B cell (primary cell): Measurements from ENCODE around the gene WDR70. TPM values are rescaled to one million over a fixed set of nuclear protein-coding genes. Genes with fewer than 3 reads are reported as not detected.

ENCODE experiments used
- ATAC-seq: fragments of 200-7000 bp; cut with Tn5 transposase; one replicate; pipeline ENCODE4 v1.10.0; 2021; ENCODE audit warnings: low read depth, mild to moderate bottlenecking, moderate number of reproducible peaks, moderate library complexity
- CTCF ChIA-PET: fragments of 350-600 bp; sonication (Branson Sonifier 250); formaldehyde crosslinking; loops from one replicate; lab custom pipeline; 2021; ENCODE audit warnings: antibody characterized with exemption, inconsistent platforms; lab: Charles Lee
- POLR2A ChIA-PET: fragments of 350-600 bp; sonication (Branson Sonifier 250); formaldehyde crosslinking; loops from one replicate; lab custom pipeline; 2021; ENCODE audit warnings: antibody characterized with exemption; lab: Charles Lee
- DNase-seq: peaks from one replicate; pipeline ENCODE4 v3.0.0; 2013
- H2AFZ ChIP-seq: 2 replicates; pipeline ENCODE4 v1.6.1; 2012; ENCODE audit warnings: mild to moderate bottlenecking, low read depth, low read length; ENCODE audit not compliant: insufficient read depth, poor library complexity, severe bottlenecking
- H3K27ac ChIP-seq, 2 donors: 1 replicate in 1 of 2; 2 replicates in 1 of 2; pipeline ENCODE4 v1.5.1; 2012 to 2013; ENCODE audit warnings: low read length in 2 of 2, mild to moderate bottlenecking in 2 of 2, moderate library complexity in 1 of 2
- H3K27me3 ChIP-seq, 4 experiments: fragments of 200-600 bp in 1 of 4; sonication (generic) in 1 of 4; replicated peaks in 1 of 4; 1 replicate in 2 of 4; 2 replicates in 2 of 4; pipeline versions ENCODE4 v1.6.1 to v1.7.0; 2013 to 2016; ENCODE audit warnings: low read length in 3 of 4, mild to moderate bottlenecking in 2 of 4, mixed read lengths in 1 of 4, moderate library complexity in 1 of 4; ENCODE audit not compliant: insufficient read depth in 4 of 4, control insufficient read depth in 3 of 4; ENCODE audit errors: control extremely low read depth in 1 of 4
- H3K36me3 ChIP-seq, 2 experiments: replicated peaks in 1 of 2; 1 replicate in 1 of 2; 2 replicates in 1 of 2; pipeline versions ENCODE4 v1.6.1 to v1.7.1; 2013; ENCODE audit warnings: low read length in 1 of 2; ENCODE audit not compliant: insufficient read depth in 2 of 2, control insufficient read depth in 1 of 2; ENCODE audit errors: control extremely low read depth in 1 of 2, extremely low read depth in 1 of 2
- H3K4me1 ChIP-seq, 2 donors: fragments of 200-600 bp in 1 of 2; sonication (generic) in 1 of 2; 1 replicate in 1 of 2; 2 replicates in 1 of 2; pipeline versions ENCODE4 v1.5.1 to v1.6.1; 2013 to 2017; ENCODE audit warnings: low read length in 2 of 2; ENCODE audit not compliant: control insufficient read depth in 2 of 2, insufficient read depth in 2 of 2
- H3K4me2 ChIP-seq: replicated peaks from 2 replicates; pipeline ENCODE3; 2012; ENCODE audit warnings: mild to moderate bottlenecking, low read depth, low read length; ENCODE audit not compliant: poor library complexity, severe bottlenecking
- H3K4me3 ChIP-seq, 5 experiments: fragments of 200-600 bp in 1 of 5; sonication (generic) in 1 of 5; 1 replicate in 3 of 5; 2 replicates in 2 of 5; pipeline versions ENCODE4 v1.5.1 to v1.7.0; 2011 to 2016; ENCODE audit warnings: low read length in 4 of 5, mild to moderate bottlenecking in 4 of 5, low read depth in 2 of 5, control low read depth in 1 of 5, moderate library complexity in 1 of 5; ENCODE audit not compliant: insufficient read depth in 1 of 5; ENCODE audit errors: control extremely low read depth in 1 of 5, extremely low read depth in 1 of 5
- H3K79me2 ChIP-seq: fragments of 200-600 bp; sonication (generic); one replicate; pipeline ENCODE4 v1.6.0; 2016; ENCODE audit warnings: low read length; ENCODE audit not compliant: control insufficient read depth, insufficient read depth
- H3K9ac ChIP-seq: fragments of 200-600 bp; sonication (generic); 2 replicates; pipeline ENCODE4 v1.6.1; 2017; ENCODE audit warnings: mild to moderate bottlenecking, low read length, moderate library complexity
- H3K9me3 ChIP-seq, 3 donors: one replicate each; pipeline versions ENCODE4 v1.6.1 to v1.7.1; 2013; ENCODE audit warnings: low read length in 2 of 3; ENCODE audit not compliant: control insufficient read depth in 2 of 3, insufficient read depth in 1 of 3; ENCODE audit errors: control extremely low read depth in 1 of 3
- H4K20me1 ChIP-seq: 2 replicates; pipeline ENCODE4 v1.6.0; 2012; ENCODE audit warnings: mild to moderate bottlenecking, low read length; ENCODE audit not compliant: insufficient read depth, control insufficient read depth, poor library complexity, severe bottlenecking
- H3K27ac Mint-ChIP-seq: one replicate; pipeline ENCODE4 v1.8.0; 2021; ENCODE audit warnings: mixed read lengths
- H3K27me3 Mint-ChIP-seq: one replicate; pipeline ENCODE4 v1.8.0; 2021; ENCODE audit warnings: mixed read lengths
- H3K4me1 Mint-ChIP-seq: one replicate; pipeline ENCODE4 v1.8.0; 2021; ENCODE audit warnings: mixed read lengths
- H3K4me3 Mint-ChIP-seq: one replicate; pipeline ENCODE4 v1.8.0; 2021; ENCODE audit warnings: mixed read lengths
- H3K9me3 Mint-ChIP-seq: one replicate; pipeline ENCODE4 v1.8.0; 2022; ENCODE audit warnings: mixed read lengths; ENCODE audit not compliant: insufficient read depth
- CTCF ChIP-seq: fragments of 200-600 bp; IDR thresholded peaks from one replicate; pipeline ENCODE4 v1.8.0; 2022; ENCODE audit warnings: antibody characterized with exemption, mild to moderate bottlenecking
- EZH2 ChIP-seq: IDR thresholded peaks from 2 replicates; pipeline ENCODE4 v1.6.1; 2012; ENCODE audit warnings: borderline replicate concordance, low read depth, mild to moderate bottlenecking, moderate library complexity, low read length; ENCODE audit not compliant: insufficient read depth, poor library complexity, severe bottlenecking
- WGBS: methylation state at CpG from one replicate; pipeline ENCODE4 v1.1.5; 2013; ENCODE audit warnings: missing lambda C conversion rate; ENCODE audit not compliant: insufficient coverage; 5-methylcytosine and 5-hydroxymethylcytosine counted together
- intact Hi-C: fragments of 100-400 bp; cut with micrococcal nuclease; formaldehyde crosslinking; loops from one replicate; pipeline ENCODE4 v1.10.0; 2022
- polyA plus RNA-seq: library from polyadenylated mRNA; depleted of rRNA; stranded (reverse); fragments of >200 nt; gene quantifications from 2 replicates; pipeline ENCODE4 v1.2.3, GENCODE V29; 2012
- total RNA-seq, 2 donors: library from RNA; stranded (reverse); fragments of 120-200 nt in 1 of 2; gene quantifications; 1 replicate in 1 of 2; 2 replicates in 1 of 2; pipeline versions ENCODE4 v1.2.3 to v1.2.4, GENCODE V29; 2013 to 2022

The WDR70 gene
- total and polyA plus RNA-seq, 2 donors (not counting 1 experiment from before 2014, with no cell fraction given), result 12.8 to 46.8 TPM

GRCh38 chr5:37787742-37788141 is 408.6 kb downstream of the WDR70 start:
- Histone ChIP-seq H3K36me3 (no peaks in the 10 kb centered on the region), H3K4me3 (no peak overlapping the region), H3K9ac (no peak overlapping the region), H3K27ac (no peak overlapping the region), H3K27me3 (no peaks in the 10 kb centered on the region), H3K4me2 (no peak overlapping the region), H3K79me2 (no peaks in the 10 kb centered on the region), H2AFZ (no peak overlapping the region), H3K4me1 (no peaks in the 10 kb centered on the region), H3K9me3 (peaks cover 0 to 12% (median 0%) of the 10 kb centered on the region in 3 donors), H4K20me1 (no peaks in the 10 kb centered on the region)
- whole genome bisulfite sequencing, result 92% methylated on average over 4 of the region's 6 CpGs
- Mint-ChIP-seq H3K9me3 (peaks cover 8% of the 10 kb centered on the region), H3K27me3 (peaks cover 11% of the 10 kb centered on the region), H3K4me3 (no peak overlapping the region), H3K4me1 (no peaks in the 10 kb centered on the region), H3K27ac (no peak overlapping the region)
- no peak for DNase-seq
- ChIA-PET POLR2A (no interaction called here), CTCF (no interaction called here)
- no peak for ATAC-seq
- intact Hi-C loops, result no loop called here
- TF ChIP-seq CTCF, result no peak
- no peak for TF ChIP-seq EZH2

- ChIA-PET CTCF (no interaction called here), POLR2A (no interaction called here)
- no peaks in the 10 kb centered on the region for H3K79me2 ChIP-seq
- no peak overlapping the region for H3K4me3 ChIP-seq
- H2AFZ ChIP-seq, result no peak overlapping the region
- H3K27me3 Mint-ChIP-seq, result peaks cover 10% of the 10 kb centered on the region
- peaks cover 16% of the 10 kb centered on the region for H3K9me3 Mint-ChIP-seq
- no peaks in the 10 kb centered on the region for H4K20me1 ChIP-seq
- ATAC-seq, result no peak
- no peak overlapping the region for H3K27ac Mint-ChIP-seq
- intact Hi-C loops, result no loop called here
- DNase-seq, result no peak
- no peak overlapping the region for H3K4me3 Mint-ChIP-seq
- H3K27ac ChIP-seq, result no peak overlapping the region
- no peak overlapping the region for H3K4me2 ChIP-seq
- no peak overlapping the region for H3K9ac ChIP-seq
- peaks cover 0 to 17% (median 0%) of the 10 kb centered on the region in 3 donors for H3K9me3 ChIP-seq
- no peaks in the 10 kb centered on the region for H3K27me3 ChIP-seq
- no peaks in the 10 kb centered on the region for H3K4me1 ChIP-seq
- 57% methylated on average over 1 of the region's 2 CpGs for WGBS
- no peaks in the 10 kb centered on the region for H3K4me1 Mint-ChIP-seq
- no peaks in the 10 kb centered on the region for H3K36me3 ChIP-seq
- TF ChIP-seq EZH2, result no peak
- no peak for TF ChIP-seq CTCF
Observed at GRCh38 chr5:37789991-37790390, 410.9 kb downstream of the WDR70 start.
